Mesenchymal stem cell (in vitro differentiated cells and primary cell): ENCODE measurements around the gene RMDN3.

ENCODE experiments used
- DNase-seq: peaks from one replicate; pipeline ENCODE4 v3.0.0-alpha.2; 2013
- H2AFZ ChIP-seq: one replicate; pipeline ENCODE4 v1.6.1; 2013; ENCODE audit warnings: low read depth, mild to moderate bottlenecking, control low read depth, inconsistent platforms, low read length, moderate library complexity
- H2AK5ac ChIP-seq: 2 replicates; pipeline ENCODE4 v1.6.1; 2013; ENCODE audit warnings: low read length, moderate library complexity, mild to moderate bottlenecking, inconsistent platforms; ENCODE audit not compliant: severe bottlenecking
- H2BK120ac ChIP-seq: one replicate; pipeline ENCODE4 v1.6.1; 2013; ENCODE audit warnings: low read depth, mild to moderate bottlenecking, inconsistent platforms, low read length, moderate library complexity
- H2BK12ac ChIP-seq, 2 experiments: one replicate each; pipeline ENCODE4 v1.6.1; 2013; ENCODE audit warnings: inconsistent platforms in 2 of 2, low read length in 2 of 2, mild to moderate bottlenecking in 2 of 2, moderate library complexity in 2 of 2, control low read depth in 1 of 2
- H2BK15ac ChIP-seq: one replicate; pipeline ENCODE4 v1.6.1; 2013; ENCODE audit warnings: mild to moderate bottlenecking, low read depth, inconsistent platforms; ENCODE audit not compliant: poor library complexity, severe bottlenecking
- H2BK5ac ChIP-seq: 2 replicates; pipeline ENCODE4 v1.6.1; 2013; ENCODE audit warnings: low read depth, mild to moderate bottlenecking, low read length, control low read depth, inconsistent platforms; ENCODE audit not compliant: poor library complexity, severe bottlenecking
- H3K14ac ChIP-seq, 2 experiments: one replicate each; pipeline ENCODE4 v1.6.1; 2013; ENCODE audit warnings: inconsistent platforms in 2 of 2, low read length in 2 of 2, control low read depth in 1 of 2, mild to moderate bottlenecking in 1 of 2, moderate library complexity in 1 of 2
- H3K18ac ChIP-seq, 2 experiments: one replicate each; pipeline ENCODE4 v1.6.1; 2013; ENCODE audit warnings: inconsistent platforms in 2 of 2, low read length in 2 of 2, control low read depth in 1 of 2, low read depth in 1 of 2, mild to moderate bottlenecking in 1 of 2
- H3K23ac ChIP-seq, 2 experiments: one replicate each; pipeline ENCODE4 v1.6.1; 2013; ENCODE audit warnings: inconsistent platforms in 2 of 2, low read length in 2 of 2, mild to moderate bottlenecking in 2 of 2, moderate library complexity in 2 of 2, control low read depth in 1 of 2
- H3K27ac ChIP-seq: 2 replicates; pipeline ENCODE4 v1.5.1; 2013; ENCODE audit warnings: mild to moderate bottlenecking, moderate library complexity, low read length, control low read depth, inconsistent platforms; ENCODE audit not compliant: poor library complexity, severe bottlenecking
- H3K27me3 ChIP-seq, 2 experiments: 2 replicates each; pipeline versions ENCODE4 v1.6.1 to v1.7.0; 2013; ENCODE audit warnings: low read length in 2 of 2, mild to moderate bottlenecking in 2 of 2, moderate library complexity in 2 of 2, control low read depth in 1 of 2, inconsistent platforms in 1 of 2; ENCODE audit not compliant: control insufficient read depth in 1 of 2, insufficient read depth in 1 of 2
- H3K36me3 ChIP-seq, 2 experiments: 2 replicates each; pipeline versions ENCODE4 v1.6.1 to v1.7.0; 2013; ENCODE audit warnings: low read length in 2 of 2, control low read depth in 1 of 2, inconsistent platforms in 1 of 2, low read depth in 1 of 2, mild to moderate bottlenecking in 1 of 2; ENCODE audit not compliant: insufficient read depth in 2 of 2, control insufficient read depth in 1 of 2
- H3K4ac ChIP-seq, 2 experiments: one replicate each; pipeline ENCODE4 v1.6.1; 2013; ENCODE audit warnings: inconsistent platforms in 2 of 2, low read length in 2 of 2, mild to moderate bottlenecking in 2 of 2, moderate library complexity in 2 of 2, control low read depth in 1 of 2, low read depth in 1 of 2
- H3K4me1 ChIP-seq: 2 replicates; pipeline ENCODE4 v1.6.1; 2013; ENCODE audit warnings: low read depth, low read length, control low read depth; ENCODE audit not compliant: control insufficient read depth, insufficient read depth
- H3K4me2 ChIP-seq: 2 replicates; pipeline ENCODE4 v1.6.1; 2013; ENCODE audit warnings: low read length, mild to moderate bottlenecking, inconsistent platforms; ENCODE audit not compliant: poor library complexity, severe bottlenecking
- H3K4me3 ChIP-seq, 2 experiments: 2 replicates each; pipeline versions ENCODE4 v1.5.1 to v1.7.0; 2013; ENCODE audit warnings: low read length in 2 of 2, mild to moderate bottlenecking in 2 of 2, control low read depth in 1 of 2, low read depth in 1 of 2; ENCODE audit not compliant: insufficient read depth in 1 of 2
- H3K79me1 ChIP-seq: replicated peaks from 2 replicates; pipeline ENCODE4 v1.6.1; 2013; ENCODE audit warnings: mild to moderate bottlenecking, control low read depth, low read length, inconsistent platforms; ENCODE audit not compliant: poor library complexity, severe bottlenecking
- H3K9ac ChIP-seq: 2 replicates; pipeline ENCODE4 v1.7.0; 2013; ENCODE audit warnings: mild to moderate bottlenecking, low read length, moderate library complexity
- H3K9me3 ChIP-seq: 2 replicates; pipeline ENCODE4 v1.7.0; 2013; ENCODE audit warnings: mild to moderate bottlenecking, low read length; ENCODE audit not compliant: control insufficient read depth
- H4K8ac ChIP-seq: one replicate; pipeline ENCODE4 v1.6.1; 2013; ENCODE audit warnings: inconsistent platforms, mild to moderate bottlenecking, low read length, moderate library complexity
- H4K91ac ChIP-seq: one replicate; pipeline ENCODE4 v1.6.1; 2013; ENCODE audit warnings: mild to moderate bottlenecking, low read length, inconsistent platforms
- WGBS: methylation state at CpG from one replicate; pipeline ENCODE4 v1.1.7; 2013; ENCODE audit warnings: mixed read lengths; 5-methylcytosine and 5-hydroxymethylcytosine counted together

Gene RMDN3

GRCh38 chr15:40746916-40747418 lies 8.1 kb downstream of the RMDN3 start:
- Histone ChIP-seq H3K9ac (no peak overlapping the region), H2AFZ (no peak overlapping the region), H2BK12ac (no peak overlapping the region), H2BK120ac (no peak overlapping the region), H3K4ac (no peak overlapping the region), H3K79me1 (peaks cover 34% of the 10 kb centered on the region), H3K27ac (no peak overlapping the region), H2AK5ac (no peak overlapping the region), H3K4me1 (peaks cover 5% of the 10 kb centered on the region), H3K18ac (no peak overlapping the region), H3K4me2 (no peak overlapping the region), H4K8ac (no peak overlapping the region), H2BK15ac (no peak overlapping the region), H3K36me3 (peaks cover 48 to 59% of the 10 kb centered on the region in 2 experiments), H3K27me3 (no peaks in the 10 kb centered on the region), H4K91ac (no peak overlapping the region), H2BK5ac (no peak overlapping the region), H3K23ac (no peak overlapping the region), H3K14ac (no peak overlapping the region), H3K9me3 (no peaks in the 10 kb centered on the region), H3K4me3 (no peak overlapping the region)
- DNase-seq: no peak
- 78% methylated on average over 3 of the region's 3 CpGs for WGBS

- H3K36me3 ChIP-seq: peaks cover 47 to 59% of the 10 kb centered on the region in 2 experiments
- H3K23ac ChIP-seq: no peak overlapping the region
- H3K9me3 ChIP-seq: no peaks in the 10 kb centered on the region
- H3K4me3 ChIP-seq: no peak overlapping the region
- H3K79me1 ChIP-seq: peaks cover 26% of the 10 kb centered on the region
- H3K27me3 ChIP-seq: no peaks in the 10 kb centered on the region
- no peak overlapping the region for H3K14ac ChIP-seq
- H3K27ac ChIP-seq: no peak overlapping the region
- no peak overlapping the region for H3K4ac ChIP-seq
- H3K9ac ChIP-seq: no peak overlapping the region
- no peak overlapping the region for H2BK15ac ChIP-seq
- no peak for DNase-seq
- H2AFZ ChIP-seq: no peak overlapping the region
- peaks cover 5% of the 10 kb centered on the region for H3K4me1 ChIP-seq
- H3K18ac ChIP-seq: no peak overlapping the region
- no peak overlapping the region for H2AK5ac ChIP-seq
- 83% methylated on average over 5 of the region's 5 CpGs for WGBS
- H3K4me2 ChIP-seq: no peak overlapping the region
- peak overlapping the region; percentile 1 for H4K8ac ChIP-seq
- H2BK120ac ChIP-seq: no peak overlapping the region
- H2BK5ac ChIP-seq: no peak overlapping the region
- no peak overlapping the region for H4K91ac ChIP-seq
- H2BK12ac ChIP-seq: no peak overlapping the region
Measured at GRCh38 chr15:40744815-40745152, 10.3 kb downstream of the RMDN3 start.

DNA sequence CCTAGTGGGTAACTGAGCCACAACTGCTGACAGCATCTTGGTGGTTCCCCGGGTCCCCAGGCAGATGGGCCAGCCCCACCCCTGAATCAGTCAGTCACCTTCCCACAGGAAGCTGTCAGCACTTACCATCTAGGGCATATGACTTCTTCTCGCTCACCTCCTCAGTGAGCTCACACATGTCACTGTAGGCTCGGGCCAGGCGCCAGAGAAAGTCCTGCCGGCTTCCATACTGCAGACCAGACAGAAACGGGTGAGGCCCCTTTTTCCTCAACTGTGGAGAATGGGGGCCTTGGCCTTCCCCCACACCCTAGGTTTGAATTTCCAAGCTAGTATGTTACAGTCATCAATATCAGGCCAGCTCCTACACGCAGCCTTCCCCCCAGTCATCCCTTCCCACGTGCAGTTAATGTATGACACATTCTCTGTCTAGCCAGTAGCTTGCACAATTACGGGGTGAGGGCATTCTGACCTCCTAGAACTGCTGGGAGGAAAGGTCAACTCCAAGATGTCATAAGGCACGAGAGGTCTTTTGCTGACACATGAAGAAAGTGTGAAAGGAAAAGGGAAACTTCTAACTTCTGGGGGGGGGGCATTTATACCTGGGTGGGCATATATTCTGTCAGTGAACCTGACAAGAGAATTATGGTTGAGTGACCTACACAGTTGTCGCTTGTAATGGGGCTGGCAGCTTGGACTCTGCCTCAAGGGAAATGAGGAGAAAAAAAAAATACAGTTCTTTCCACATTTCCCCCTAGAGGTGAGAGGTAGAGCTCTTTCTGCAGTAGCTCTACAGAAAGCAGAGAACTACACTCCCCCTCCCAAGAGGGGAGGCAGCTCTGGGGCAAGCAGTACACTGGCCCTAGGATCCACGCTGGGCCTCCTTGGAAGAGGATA lies 10.9 kb downstream of the RMDN3 start:
- Histone ChIP-seq H3K4me3 (no peak overlapping the region), H2BK120ac (no peak overlapping the region), H2AFZ (no peak overlapping the region), H2BK15ac (no peak overlapping the region), H3K23ac (no peak overlapping the region), H3K9me3 (no peaks in the 10 kb centered on the region), H2AK5ac (no peak overlapping the region), H3K27ac (no peak overlapping the region), H3K4me2 (no peak overlapping the region), H2BK12ac (no peak overlapping the region), H3K4me1 (peaks cover 5% of the 10 kb centered on the region), H4K8ac (no peak overlapping the region), H3K27me3 (no peaks in the 10 kb centered on the region), H3K14ac (no peak overlapping the region), H3K4ac (no peak overlapping the region), H3K36me3 (peaks cover 50 to 59% of the 10 kb centered on the region in 2 experiments), H2BK5ac (no peak overlapping the region), H3K79me1 (peaks cover 25% of the 10 kb centered on the region), H3K18ac (no peak overlapping the region), H3K9ac (no peak overlapping the region), H4K91ac (no peak overlapping the region)
- 64% methylated on average over 11 of the region's 12 CpGs for WGBS
- DNase-seq: peak; percentile 87

DNA sequence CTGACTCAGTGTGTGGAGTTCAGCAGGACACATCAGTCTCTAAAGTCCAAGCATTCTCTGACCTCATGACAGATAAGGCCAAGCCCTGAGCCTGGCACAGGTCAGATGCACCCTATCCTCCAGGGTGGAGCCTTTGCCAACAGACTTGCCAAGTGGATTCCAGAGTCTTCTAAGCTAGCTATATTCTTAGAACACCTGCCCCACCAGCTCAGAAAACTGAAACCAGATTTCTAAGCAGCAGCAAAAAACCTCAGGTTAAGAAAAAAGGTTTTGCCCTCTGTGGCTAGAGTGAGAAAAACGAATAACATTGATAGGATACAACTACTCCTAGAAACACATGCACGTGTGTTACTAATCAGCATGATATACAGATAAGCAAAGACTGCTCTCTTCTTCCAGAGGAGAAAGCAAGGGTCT lies 11.6 kb downstream of the RMDN3 start:
- no peak overlapping the region for H3K4ac ChIP-seq

More for the DNA sequence above, 11.6 kb downstream of the RMDN3 start:
- no peak overlapping the region for H2BK12ac ChIP-seq
- 80% methylated on average over 1 of the region's 2 CpGs for WGBS
- no peak overlapping the region for H3K4me3 ChIP-seq
- H3K9ac ChIP-seq: no peak overlapping the region
- no peaks in the 10 kb centered on the region for H3K27me3 ChIP-seq
- no peak overlapping the region for H4K91ac ChIP-seq
- H3K9me3 ChIP-seq: no peaks in the 10 kb centered on the region
- no peak overlapping the region for H3K23ac ChIP-seq
- no peak overlapping the region for H3K27ac ChIP-seq
- DNase-seq: no peak
- no peak overlapping the region for H2BK15ac ChIP-seq
- H2BK120ac ChIP-seq: no peak overlapping the region
- no peak overlapping the region for H4K8ac ChIP-seq
- peaks cover 5% of the 10 kb centered on the region for H3K4me1 ChIP-seq
- no peak overlapping the region for H2BK5ac ChIP-seq
- no peak overlapping the region for H2AFZ ChIP-seq
- H3K36me3 ChIP-seq: peaks cover 46 to 62% of the 10 kb centered on the region in 2 experiments
- no peak overlapping the region for H3K4me2 ChIP-seq
- no peak overlapping the region for H3K14ac ChIP-seq
- no peak overlapping the region for H3K18ac ChIP-seq
- H3K79me1 ChIP-seq: peaks cover 25% of the 10 kb centered on the region
- no peak overlapping the region for H2AK5ac ChIP-seq
